Neural cell (in vitro differentiated cells): ENCODE data around the gene SRC. TPM values are rescaled to one million over a fixed set of nuclear protein-coding genes. Genes with fewer than 3 reads are reported as not detected.

ENCODE experiments used
- H2AFZ ChIP-seq: fragments of 200-600, 300-800 bp; sonication (generic), shearing (Covaris generic); 2 replicates; pipeline ENCODE4 v1.6.0; 2014; ENCODE audit warnings: low read depth, mild to moderate bottlenecking, antibody characterized with exemption, low read length, moderate library complexity
- H3F3A ChIP-seq: fragments of 200-600 bp; shearing (Covaris generic); 2 replicates; pipeline ENCODE4 v1.6.1; 2016; ENCODE audit warnings: mild to moderate bottlenecking, moderate library complexity, mixed read lengths, antibody characterized with exemption, low read length; ENCODE audit not compliant: insufficient read depth, poor library complexity, severe bottlenecking
- H3K27ac ChIP-seq: fragments of 200-600, 300-800 bp; sonication (generic), shearing (Covaris generic); 2 replicates; pipeline ENCODE4 v1.5.1; 2014; ENCODE audit warnings: mild to moderate bottlenecking, low read length, moderate library complexity
- H3K27me3 ChIP-seq: fragments of 300-800, 200-600 bp; sonication (generic), shearing (Covaris generic); 2 replicates; pipeline ENCODE4 v1.6.0; 2014; ENCODE audit warnings: mild to moderate bottlenecking, low read depth, low read length, moderate library complexity; ENCODE audit not compliant: insufficient read depth
- H3K36me3 ChIP-seq: fragments of 300-800, 200-600 bp; sonication (generic), shearing (Covaris generic); 2 replicates; pipeline ENCODE4 v1.5.1; 2014; ENCODE audit warnings: mild to moderate bottlenecking, antibody characterized with exemption, low read length, moderate library complexity; ENCODE audit not compliant: insufficient read depth
- H3K4me2 ChIP-seq: fragments of 300-800, 200-600 bp; sonication (generic), shearing (Covaris generic); 2 replicates; pipeline ENCODE4 v1.6.0; 2014; ENCODE audit warnings: mild to moderate bottlenecking, low read length
- H3K4me3 ChIP-seq: fragments of 300-800, 200-600 bp; sonication (generic), shearing (Covaris generic); 2 replicates; pipeline ENCODE4 v1.5.1; 2014; ENCODE audit warnings: mild to moderate bottlenecking, low read length, moderate library complexity
- H3K79me2 ChIP-seq: fragments of 200-600 bp; shearing (Covaris generic); replicated peaks from 2 replicates; pipeline ENCODE4 v1.6.0; 2014; ENCODE audit warnings: mild to moderate bottlenecking, low read length, moderate library complexity; ENCODE audit not compliant: insufficient read depth
- H3K9ac ChIP-seq: fragments of 300-800, 200-600 bp; sonication (generic), shearing (Covaris generic); 2 replicates; pipeline ENCODE4 v1.6.1; 2016; ENCODE audit warnings: mild to moderate bottlenecking, low read length, mixed read lengths
- H3K9me2 ChIP-seq: fragments of 200-600 bp; shearing (Covaris generic); 2 replicates; pipeline ENCODE4 v1.6.1; 2016; ENCODE audit warnings: mild to moderate bottlenecking, low read length, mixed read lengths; ENCODE audit not compliant: insufficient read depth
- H3K9me3 ChIP-seq: fragments of 200-600, 300-800 bp; sonication (generic), shearing (Covaris generic); 2 replicates; pipeline ENCODE4 v1.6.1; 2016; ENCODE audit warnings: mild to moderate bottlenecking, mixed run types, low read length, moderate library complexity, mixed read lengths
- H4K20me1 ChIP-seq: fragments of 200-600 bp; shearing (Covaris generic); 2 replicates; pipeline ENCODE4 v1.6.1; 2016; ENCODE audit warnings: mild to moderate bottlenecking, mixed run types; ENCODE audit not compliant: insufficient read depth
- CTCF ChIP-seq: fragments of 450-650 bp; IDR thresholded peaks from 2 replicates; pipeline ENCODE4 v1.5.1; 2014; ENCODE audit warnings: antibody characterized with exemption, mild to moderate bottlenecking, moderate library complexity; ENCODE audit not compliant: poor library complexity, severe bottlenecking
- EP300 ChIP-seq: fragments of 450-650 bp; conservative IDR thresholded peaks from 2 replicates; pipeline ENCODE4 v1.6.1; 2014; ENCODE audit warnings: antibody characterized with exemption, mild to moderate bottlenecking, moderate library complexity; ENCODE audit not compliant: poor library complexity, severe bottlenecking
- EZH2 ChIP-seq: fragments of 200-600, 300-800 bp; shearing (Covaris generic), sonication (generic); IDR thresholded peaks from 2 replicates; pipeline ENCODE4 v1.6.1; 2014; ENCODE audit warnings: antibody characterized with exemption, low read length, borderline replicate concordance, mild to moderate bottlenecking; ENCODE audit not compliant: insufficient read depth, poor library complexity, severe bottlenecking
- MXI1 ChIP-seq: fragments of 450-650 bp; conservative IDR thresholded peaks from 2 replicates; pipeline ENCODE4 v1.6.1; 2014; ENCODE audit warnings: antibody characterized with exemption, mild to moderate bottlenecking; ENCODE audit not compliant: poor library complexity, severe bottlenecking
- POLR2AphosphoS5 ChIP-seq: IDR thresholded peaks from 2 replicates; pipeline ENCODE4 v1.6.1; 2012
- RAD21 ChIP-seq: fragments of 450-650 bp; conservative IDR thresholded peaks from 2 replicates; pipeline ENCODE4 v1.6.1; 2014; ENCODE audit warnings: antibody characterized with exemption, mild to moderate bottlenecking, moderate library complexity
- REST ChIP-seq: IDR thresholded peaks from 2 replicates; pipeline ENCODE4 v1.6.1; 2012; ENCODE audit warnings: borderline replicate concordance
- SMC3 ChIP-seq: fragments of 450-650 bp; conservative IDR thresholded peaks from 2 replicates; pipeline ENCODE4 v1.6.1; 2014; ENCODE audit warnings: antibody characterized with exemption, mild to moderate bottlenecking, moderate library complexity; ENCODE audit not compliant: poor library complexity
- TAF1 ChIP-seq: IDR thresholded peaks from 2 replicates; pipeline ENCODE4 v1.6.1; 2012; ENCODE audit warnings: low read depth
- polyA plus RNA-seq: library from polyadenylated mRNA; depleted of rRNA; stranded (reverse); fragments of >200 nt; gene quantifications from 2 replicates; pipeline ENCODE4 v1.2.3, GENCODE V29; 2014

The SRC gene
- polyA plus RNA-seq, 1 donor from 2014 or later = 39.0 TPM

DNA sequence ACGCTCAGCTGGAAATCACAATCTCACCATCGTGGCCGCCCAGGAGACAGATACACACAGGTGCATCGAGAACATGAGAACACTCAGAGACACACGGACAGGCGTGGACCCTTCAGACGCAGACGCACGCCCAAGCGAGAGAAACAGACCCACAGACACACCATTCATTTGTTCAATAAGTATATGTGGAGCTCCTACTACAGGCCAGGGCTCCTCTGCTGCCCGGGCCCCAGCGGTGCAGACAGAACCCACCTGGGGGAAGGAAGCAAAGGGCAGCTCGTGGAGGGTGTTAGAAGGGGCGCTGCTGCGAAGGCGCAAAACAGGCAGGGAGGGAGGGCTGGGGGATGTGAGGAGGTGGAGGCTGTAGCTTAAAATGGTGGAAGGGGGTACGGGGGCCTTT, 39.2 kb downstream of the SRC start:
- H3K36me3 ChIP-seq = peaks cover 8% of the 10 kb centered on the region
- no peak overlapping the region for H3K9ac ChIP-seq
- H3K9me3 ChIP-seq = no peaks in the 10 kb centered on the region
- H3K4me2 ChIP-seq = no peak overlapping the region
- no peak overlapping the region for H3K27ac ChIP-seq
- no peaks in the 10 kb centered on the region for H3K27me3 ChIP-seq
- H3K79me2 ChIP-seq = no peaks in the 10 kb centered on the region
- no peak for TF ChIP-seq CTCF
- no peak overlapping the region for H2AFZ ChIP-seq
- no peak overlapping the region for H3K4me3 ChIP-seq
- H3F3A ChIP-seq = no peaks in the 10 kb centered on the region
- no peaks in the 10 kb centered on the region for H3K9me2 ChIP-seq
- no peaks in the 10 kb centered on the region for H4K20me1 ChIP-seq

DNA sequence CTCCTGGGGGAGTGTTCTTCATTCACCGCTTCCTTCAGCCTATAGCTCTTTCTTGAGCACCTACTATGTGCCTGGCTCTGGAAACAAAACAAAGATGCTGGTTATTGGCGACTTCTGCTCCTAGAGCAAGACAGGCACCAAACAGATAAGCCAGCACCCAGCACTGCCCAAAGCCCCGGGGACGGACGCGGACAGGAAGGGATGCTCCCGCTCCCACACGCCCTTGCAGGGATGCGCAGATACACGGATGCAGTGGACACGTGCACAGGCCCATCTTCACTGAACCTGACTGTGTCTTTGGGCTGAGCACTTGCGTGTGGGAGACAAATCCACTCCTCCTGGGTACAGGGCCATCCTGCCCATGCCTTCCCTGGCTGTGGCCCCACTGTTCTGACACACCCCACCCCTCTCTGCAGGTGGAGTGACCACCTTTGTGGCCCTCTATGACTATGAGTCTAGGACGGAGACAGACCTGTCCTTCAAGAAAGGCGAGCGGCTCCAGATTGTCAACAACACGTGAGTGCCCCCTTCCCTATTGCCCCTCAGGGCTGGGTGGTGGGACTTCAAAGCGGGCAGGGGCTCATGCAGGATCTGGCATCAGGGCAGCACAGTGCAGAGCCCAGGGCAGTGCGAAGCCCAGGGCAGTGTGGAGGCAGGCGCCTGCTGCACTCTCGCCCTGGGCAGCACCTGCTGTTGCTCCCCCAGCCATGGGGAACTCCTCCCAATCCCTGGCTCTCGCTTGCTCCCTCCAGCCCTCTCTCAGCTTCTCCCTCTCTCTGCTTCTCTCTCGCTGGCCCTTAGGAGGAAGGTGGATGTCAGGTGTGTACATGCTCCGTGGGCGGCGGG, 39.9 kb downstream of the SRC start:
- Histone ChIP-seq H3K4me2 (no peak overlapping the region), H3K9me3 (no peaks in the 10 kb centered on the region), H3K36me3 (peaks cover 8% of the 10 kb centered on the region), H3K9me2 (no peaks in the 10 kb centered on the region), H2AFZ (no peak overlapping the region), H3K4me3 (no peak overlapping the region), H3K9ac (no peak overlapping the region), H3K27ac (no peak overlapping the region), H3F3A (no peaks in the 10 kb centered on the region), H3K27me3 (no peaks in the 10 kb centered on the region), H4K20me1 (no peaks in the 10 kb centered on the region), H3K79me2 (no peaks in the 10 kb centered on the region)
- TF ChIP-seq EZH2 (no peak), SMC3 (no peak), CTCF (no peak), POLR2AphosphoS5 (no peak), MXI1 (no peak), TAF1 (no peak), RAD21 (no peak), EP300 (no peak)

DNA sequence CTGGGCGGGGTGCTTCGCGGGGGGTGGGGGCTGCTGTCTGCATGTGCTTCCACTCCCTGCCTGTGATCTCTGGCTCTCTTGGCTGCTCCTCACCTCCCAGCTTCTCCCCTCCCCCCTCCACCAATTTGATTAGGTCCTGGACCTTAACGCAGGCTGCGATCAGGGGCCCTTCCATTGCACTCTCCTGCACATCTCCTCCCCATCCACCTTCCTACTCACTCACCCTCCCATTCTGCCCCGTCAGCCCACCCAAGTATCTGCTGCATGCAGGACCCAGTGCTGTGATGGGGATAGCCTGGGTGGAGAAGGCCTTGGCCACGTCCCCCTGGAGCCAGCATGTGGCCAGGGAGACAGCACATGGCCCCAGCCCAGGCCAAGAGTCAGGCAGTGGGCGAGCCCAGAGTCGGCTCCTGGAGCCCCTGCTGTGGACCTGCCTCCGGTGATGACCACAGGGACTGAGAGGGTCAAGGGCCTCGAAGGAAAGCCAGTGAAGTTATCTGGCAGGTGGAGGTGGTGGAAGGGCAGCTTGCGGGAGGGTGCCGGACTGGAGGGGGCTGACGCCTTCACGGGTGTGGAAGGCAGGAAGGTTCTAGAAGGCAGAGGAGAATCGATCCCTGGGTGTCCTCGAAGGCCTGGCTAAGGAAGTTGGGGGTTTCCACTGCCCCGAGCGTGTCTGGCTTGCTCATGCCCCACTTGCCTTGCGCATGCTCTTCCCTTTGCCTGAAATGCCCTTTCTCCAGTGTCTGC, 40.7 kb downstream of the SRC start:
- Histone ChIP-seq H3K9me3 (no peaks in the 10 kb centered on the region), H2AFZ (no peak overlapping the region), H3K9ac (no peak overlapping the region), H4K20me1 (no peaks in the 10 kb centered on the region), H3K27me3 (no peaks in the 10 kb centered on the region), H3K27ac (no peak overlapping the region), H3F3A (no peaks in the 10 kb centered on the region), H3K9me2 (no peaks in the 10 kb centered on the region), H3K4me3 (no peak overlapping the region), H3K4me2 (no peak overlapping the region), H3K79me2 (no peaks in the 10 kb centered on the region), H3K36me3 (peaks cover 8% of the 10 kb centered on the region)
- no peak for TF ChIP-seq RAD21
- TF ChIP-seq REST = no peak
- TF ChIP-seq MXI1 = no peak
- TF ChIP-seq EP300 = no peak
- TF ChIP-seq EZH2 = no peak
- TF ChIP-seq POLR2AphosphoS5 = no peak
- TF ChIP-seq SMC3 = no peak
- no peak for TF ChIP-seq CTCF
- no peak for TF ChIP-seq TAF1
